Glomerular visceral epithelial cell (primary cell): ENCODE data around the gene NOTUM.
"Not testable (repeated sequence)": the region's sequence is repeated elsewhere in the genome, so short reads cannot be mapped to it uniquely, and the experiment has no call there.

Experiments used
- DNase-seq: peaks from one replicate; pipeline ENCODE4 v3.0.0-alpha.2; 2016; ENCODE audit errors: extremely low spot score

The NOTUM gene

DNA sequence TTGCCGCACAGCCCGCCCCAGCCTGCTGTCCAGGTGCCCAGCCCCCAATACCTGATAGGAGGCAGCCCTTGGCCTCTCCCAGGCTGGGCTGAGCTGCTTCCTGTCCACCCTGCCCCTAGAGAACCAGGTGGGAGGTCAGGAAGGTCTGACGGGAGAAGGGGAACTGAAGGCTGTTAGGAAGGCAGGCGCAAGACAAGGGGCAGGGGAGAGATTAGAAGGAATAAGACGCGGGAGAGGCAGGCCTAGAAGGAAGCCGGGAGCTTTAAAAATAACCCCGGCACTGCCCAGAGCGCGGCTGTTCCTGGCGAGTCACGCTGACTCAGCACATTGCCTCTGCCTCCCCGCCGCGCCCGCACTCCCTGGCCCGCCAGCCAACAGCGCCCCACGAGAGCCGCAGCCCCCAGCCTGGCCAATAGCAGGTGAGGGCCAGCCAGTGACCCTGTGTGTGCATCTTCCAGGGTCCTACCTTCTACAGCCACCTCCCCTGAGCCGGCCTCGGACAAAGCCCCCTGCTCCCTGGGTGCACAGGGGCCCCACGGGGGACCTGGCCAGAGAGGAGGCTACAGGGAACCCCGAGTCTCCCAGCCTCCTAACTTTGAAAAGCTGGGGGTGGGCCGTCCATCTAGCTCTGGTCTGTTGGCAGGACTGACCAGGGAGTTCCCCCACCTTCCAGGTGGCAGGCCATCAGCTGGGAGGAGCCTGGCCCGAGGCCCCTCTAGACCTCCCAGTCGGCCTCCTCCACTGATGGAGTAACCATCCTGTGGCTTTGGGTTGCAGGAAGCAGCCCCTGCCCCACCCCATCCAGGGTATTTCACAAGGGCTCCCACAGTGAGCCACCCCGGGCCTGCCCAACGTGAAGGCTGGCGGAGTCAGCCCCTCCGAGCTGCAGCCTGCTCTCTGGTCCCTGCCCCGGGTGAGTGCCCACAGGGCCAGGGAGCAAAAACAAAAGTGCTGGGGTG, 37.4 kb downstream of the NOTUM start:
- DNase-seq = peak; percentile 83

- DNase-seq = no peak
Measured at GRCh38 chr17:81922566-81923301, 38.3 kb downstream of the NOTUM start.

DNA sequence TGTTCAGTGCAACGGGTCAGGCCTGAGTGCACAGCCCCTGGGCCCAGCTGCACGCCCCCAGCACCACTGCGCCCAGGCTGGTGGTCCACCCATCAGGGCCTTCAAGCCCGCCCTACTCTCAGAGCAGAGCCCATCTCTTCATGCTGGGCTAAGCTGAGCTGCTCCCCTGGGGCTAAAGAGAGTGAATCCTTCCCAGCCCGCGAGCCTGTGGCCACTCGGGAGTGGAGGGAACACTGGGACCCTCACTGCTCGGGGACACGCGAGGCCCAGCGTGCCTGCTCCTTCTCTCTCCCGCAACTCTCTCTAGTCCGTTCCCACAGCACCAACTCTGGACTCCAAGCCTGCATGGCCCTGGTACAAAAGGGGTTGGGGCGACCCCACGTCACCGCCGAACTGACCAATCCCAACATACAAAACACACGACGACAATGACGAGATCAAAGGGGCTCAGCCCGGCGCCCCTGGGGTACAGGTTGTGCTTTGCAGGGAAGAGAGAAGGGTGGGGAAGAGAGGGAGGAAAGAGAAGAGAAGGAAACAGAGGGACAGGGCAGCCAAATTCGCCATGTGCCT, 38.9 kb downstream of the NOTUM start:
- no peak for DNase-seq

DNA sequence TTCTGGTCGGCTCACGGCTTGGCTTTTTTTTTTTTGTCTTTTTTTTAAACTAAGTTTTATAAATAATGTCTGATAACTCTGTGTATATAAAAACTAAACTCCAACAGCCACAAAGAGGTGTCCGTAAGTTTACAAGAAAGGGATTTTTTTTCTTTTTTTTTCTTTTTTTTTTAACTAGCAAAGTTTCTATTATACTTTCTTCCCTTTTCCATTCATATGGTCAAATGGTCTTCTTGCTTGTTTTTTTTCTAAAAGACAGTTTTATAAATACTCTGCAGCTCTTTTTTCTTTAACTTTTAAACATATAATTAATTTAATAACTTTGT, 39.5 kb downstream of the NOTUM start:
- no peak for DNase-seq

GRCh38 chr17:81920612-81921536, 40.1 kb downstream of the NOTUM start:
- DNase-seq = no peak

DNA sequence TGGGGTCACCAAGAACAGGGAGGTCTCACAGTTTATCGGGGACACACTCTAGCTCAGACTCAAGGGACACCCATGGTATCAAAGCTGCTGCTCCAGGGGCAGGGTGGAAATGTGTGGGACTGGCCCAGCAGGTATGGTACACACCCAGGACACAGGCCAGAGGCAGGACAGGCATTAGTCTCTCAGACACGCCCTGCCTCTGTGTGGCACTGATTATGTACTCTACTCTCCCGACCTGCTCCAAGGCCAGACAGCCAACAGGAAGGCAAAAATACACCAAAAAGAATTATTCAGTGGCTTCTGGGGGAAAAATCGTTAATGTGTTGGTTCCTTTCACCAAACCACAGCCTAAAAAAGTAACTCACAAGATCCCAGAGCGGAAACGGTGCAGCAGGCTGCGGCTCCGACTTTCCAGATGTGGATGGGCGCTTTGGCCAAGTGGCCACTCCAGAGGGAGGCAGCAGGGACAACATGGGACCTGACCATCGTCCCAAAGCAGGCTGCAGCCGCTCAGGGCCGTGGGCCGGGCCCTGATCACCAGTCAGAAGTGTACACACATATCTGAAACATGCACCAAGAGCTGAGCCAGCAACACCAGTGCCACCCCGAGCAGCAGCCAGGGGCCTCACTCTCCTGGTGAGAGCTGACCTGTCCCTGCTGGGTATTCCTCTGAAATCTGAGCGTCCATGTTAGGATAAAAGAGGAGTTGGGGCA, 42.0 kb downstream of the NOTUM start:
- DNase-seq = no peak

- DNase-seq = not testable (repeated sequence)
Measured at GRCh38 chr17:81918333-81918669, 42.7 kb downstream of the NOTUM start.

DNA sequence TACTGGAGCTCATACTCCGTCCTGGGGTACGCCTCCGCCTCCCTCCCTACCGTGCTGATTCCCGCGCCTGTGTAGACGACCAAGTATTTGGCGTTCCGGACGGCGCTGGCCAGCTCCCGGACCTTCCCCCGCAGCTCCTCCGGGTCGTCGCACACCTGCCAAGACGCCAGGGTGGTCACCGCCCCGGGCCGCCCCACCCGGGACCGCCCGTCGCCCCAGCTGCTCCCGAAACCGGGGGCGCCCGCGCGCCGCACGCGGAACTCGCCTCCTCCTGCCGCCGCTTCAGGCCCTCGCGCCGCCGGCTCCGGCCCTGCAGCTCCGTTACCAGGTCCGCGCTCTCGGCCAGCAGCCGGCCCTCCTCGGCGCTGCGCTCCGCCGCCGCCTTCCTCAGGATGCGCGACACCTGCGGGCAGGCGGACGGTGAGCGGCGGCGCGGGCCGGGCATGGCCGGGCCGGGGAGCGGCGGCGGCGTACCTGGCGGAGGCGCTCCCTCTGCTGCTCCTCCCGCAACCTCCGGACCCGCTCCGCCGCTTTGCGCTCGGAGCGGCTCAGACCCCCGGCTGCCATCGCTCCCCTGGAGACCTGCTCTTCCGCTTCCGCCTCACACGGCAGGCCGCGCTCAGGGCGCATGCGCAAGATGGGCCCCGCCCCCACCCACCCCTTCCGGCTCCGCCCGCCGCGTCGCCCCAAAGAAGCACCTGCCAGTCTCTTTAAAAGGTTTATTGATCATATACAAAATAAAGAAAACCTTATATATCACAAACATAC, 43.2 kb downstream of the NOTUM start, which contains the start of gene SIRT7:
Gene SIRT7, minus strand, starts transcription at position 612 of the 768 bp plus-strand sequence. Its CDS starts 45 bp downstream, at position 567.
- DNase-seq = peak; percentile 85

GRCh38 chr17:81916234-81917001, 44.6 kb downstream of the NOTUM start:
- peak; percentile 72 for DNase-seq

- DNase-seq = no peak
Measured at GRCh38 chr17:81915331-81915730, 45.7 kb downstream of the NOTUM start.

- no peak for DNase-seq
Measured at GRCh38 chr17:81914103-81914850, 46.7 kb downstream of the NOTUM start.

GRCh38 chr17:81913394-81914102, 47.4 kb downstream of the NOTUM start:
- DNase-seq = no peak

GRCh38 chr17:81912441-81913309, 48.3 kb downstream of the NOTUM start:
- no peak for DNase-seq

DNA sequence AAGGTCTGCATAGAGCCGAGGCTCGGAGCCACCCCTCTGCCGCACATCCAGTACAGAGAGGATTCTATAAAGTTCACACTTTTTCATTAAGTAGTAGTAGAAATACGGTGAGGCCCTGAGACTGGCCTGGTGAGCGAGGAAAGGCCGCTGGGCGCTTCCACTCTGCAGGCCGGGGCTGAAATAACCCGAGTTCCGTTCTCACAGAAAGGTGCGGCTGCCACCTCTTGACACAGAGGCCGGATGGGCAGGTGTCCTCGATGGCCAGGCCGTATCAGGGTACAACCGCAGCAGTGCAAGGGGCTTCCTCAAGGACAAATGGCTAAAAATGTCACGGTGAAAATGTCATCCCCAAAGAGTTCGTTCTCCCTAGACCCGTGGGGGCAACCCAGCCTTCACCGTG, 49.0 kb downstream of the NOTUM start:
- no peak for DNase-seq

DNA sequence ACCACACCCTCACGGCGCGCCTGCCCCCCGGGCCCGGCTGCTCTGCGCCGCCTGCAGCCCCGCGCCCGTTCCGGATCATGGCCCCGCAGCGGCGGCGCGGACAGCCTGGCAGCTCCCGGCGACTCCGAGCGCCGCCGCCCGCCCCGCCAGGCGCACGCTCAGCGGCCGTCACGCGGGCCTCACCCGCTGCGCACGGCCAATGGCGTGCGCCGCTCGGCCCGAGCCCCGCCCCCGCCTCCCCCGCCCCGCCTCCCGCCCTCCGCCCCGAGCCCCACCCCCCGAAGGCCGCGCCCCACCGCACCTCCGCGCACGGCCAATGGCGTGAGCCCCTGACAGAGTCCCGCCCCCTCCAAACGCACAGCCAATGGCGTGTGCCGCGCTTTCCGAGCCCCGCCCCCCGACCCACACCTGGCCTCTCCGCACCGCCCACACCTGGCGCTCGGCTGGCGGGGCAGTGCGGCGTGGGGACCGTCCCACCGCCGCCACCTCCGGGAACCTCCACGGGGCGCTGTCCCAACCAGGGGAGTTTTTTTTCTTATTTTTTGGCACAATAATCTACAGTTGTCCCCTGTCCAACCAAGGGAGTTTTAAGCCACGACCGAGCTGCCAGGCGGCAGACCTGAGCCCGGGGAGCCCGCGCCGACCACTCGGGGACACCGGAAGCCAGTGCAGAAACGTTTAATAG, 49.6 kb downstream of the NOTUM start, which contains the start of gene PCYT2:
Gene PCYT2, minus strand, starts transcription at position 123 of the 685 bp plus-strand sequence. Its CDS starts 44 bp downstream, at position 79.
- DNase-seq = peak; percentile 90

DNA sequence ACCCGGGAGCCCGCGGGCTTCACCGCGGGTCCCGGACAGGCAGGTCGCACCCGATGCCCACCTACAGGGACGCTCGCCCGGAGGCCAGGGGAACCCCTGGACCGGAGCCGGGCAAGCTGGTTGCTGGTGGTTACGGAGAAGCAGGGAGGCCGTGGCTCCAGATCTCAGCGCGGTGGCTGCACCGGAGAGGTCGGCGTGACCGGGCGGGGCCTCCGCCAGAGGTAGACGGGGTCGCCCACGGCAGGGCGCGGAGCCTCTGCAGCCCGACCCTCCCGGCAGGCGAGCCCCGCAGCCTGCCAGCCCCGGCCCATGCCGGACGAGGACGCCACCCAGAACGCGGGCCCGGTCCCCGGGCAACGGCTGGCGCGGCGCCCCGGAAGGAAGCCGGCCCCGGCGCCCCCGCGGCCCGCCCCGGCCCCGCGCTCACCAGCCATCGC, 50.1 kb downstream of the NOTUM start:
- no peak for DNase-seq
